ENCODE results near the gene GABRB1.

Gene GABRB1

GRCh38 chr4:47184083-47184482 is 152.7 kb downstream of the GABRB1 start:
- TF ChIP-seq CTCF (IDR thresholded peaks at IDR 0.05; ENCODE audit: low read depth, low read length) = no peak
- no peak overlapping the region for H3K4me3 ChIP-seq (ENCODE audit: low read depth, low read length)

- H3K4me3 ChIP-seq (ENCODE audit: low read depth, low read length) = no peak overlapping the region
Measured at GRCh38 chr4:47185761-47186160, 154.4 kb downstream of the GABRB1 start.

GRCh38 chr4:47187608-47188007 is 156.2 kb downstream of the GABRB1 start:
- no peak overlapping the region for H3K4me3 ChIP-seq (ENCODE audit: low read depth, low read length)

More at GRCh38 chr4:47185761-47186160, 154.4 kb downstream of the GABRB1 start:
- TF ChIP-seq CTCF (IDR thresholded peaks at IDR 0.05; ENCODE audit: low read depth, low read length) = no peak

GRCh38 chr4:47193179-47193578 is 161.8 kb downstream of the GABRB1 start:
- H3K4me3 ChIP-seq (ENCODE audit: low read depth, low read length) = no peak overlapping the region
- TF ChIP-seq CTCF (IDR thresholded peaks at IDR 0.05; ENCODE audit: low read depth, low read length) = no peak

More at GRCh38 chr4:47187608-47188007, 156.2 kb downstream of the GABRB1 start:
- no peak for TF ChIP-seq CTCF (IDR thresholded peaks at IDR 0.05; ENCODE audit: low read depth, low read length)

GRCh38 chr4:47194036-47194737 is 162.8 kb downstream of the GABRB1 start:
- TF ChIP-seq CTCF (IDR thresholded peaks at IDR 0.05; ENCODE audit: low read depth, low read length) = no peak

GRCh38 chr4:47195706-47196105 is 164.3 kb downstream of the GABRB1 start:
- H3K4me3 ChIP-seq (ENCODE audit: low read depth, low read length) = no peak overlapping the region
- TF ChIP-seq CTCF (IDR thresholded peaks at IDR 0.05; ENCODE audit: low read depth, low read length) = no peak

More at GRCh38 chr4:47194036-47194737, 162.8 kb downstream of the GABRB1 start:
- no peak overlapping the region for H3K4me3 ChIP-seq (ENCODE audit: low read depth, low read length)

- no peak overlapping the region for H3K4me3 ChIP-seq (ENCODE audit: low read depth, low read length)
- TF ChIP-seq CTCF (IDR thresholded peaks at IDR 0.05; ENCODE audit: low read depth, low read length) = no peak
Measured at GRCh38 chr4:47198791-47199190, 167.4 kb downstream of the GABRB1 start.
